OCI-LY7 (cell line): Measurements from ENCODE around the gene SYS1.

Experiments used
- CTCF ChIP-seq: fragments of 200-600 bp; sonication (generic); conservative IDR thresholded peaks from 2 replicates; pipeline ENCODE4 v1.5.1; 2014; ENCODE audit warnings: mild to moderate bottlenecking, antibody characterized with exemption, low read length, moderate library complexity, mixed read lengths
- EZH2phosphoT487 ChIP-seq: fragments of 200-600 bp; sonication (generic); IDR thresholded peaks from 2 replicates; pipeline ENCODE4 v1.6.1; 2018; ENCODE audit warnings: low read depth, borderline replicate concordance, mild to moderate bottlenecking, mixed run types, antibody characterized with exemption, low read length, moderate library complexity, mixed read lengths

DNA sequence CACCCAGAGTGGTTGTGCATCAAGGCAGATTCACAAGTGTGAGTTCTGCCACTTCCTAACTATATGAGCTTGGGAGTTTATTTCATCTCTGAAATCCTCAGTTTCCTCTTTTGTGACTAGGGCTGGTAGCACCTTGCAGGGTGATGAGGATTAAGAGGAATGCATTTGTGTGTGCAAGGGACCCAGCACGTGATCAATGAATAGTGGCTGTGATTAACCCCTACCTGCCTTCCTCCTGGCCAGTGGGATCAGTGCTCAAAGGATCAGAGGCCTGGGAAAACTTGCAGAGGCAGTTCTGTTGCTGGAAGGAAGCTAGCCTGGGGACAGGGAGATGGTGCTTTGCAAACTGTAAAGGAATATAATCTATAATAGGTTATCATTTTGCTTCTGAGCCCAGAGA is 22.0 kb upstream of the SYS1 start:
- TF ChIP-seq CTCF: no peak
- TF ChIP-seq EZH2phosphoT487: no peak
